Urothelium cell line (cell line): ENCODE data around the gene SRPK1.

Experiments
- DNase-seq: peaks from one replicate; pipeline ENCODE4 v3.0.0; 2011; ENCODE audit warnings: low spot score, mixed read lengths
- FAIRE-seq: peaks from 2 replicates; lab custom pipeline; 2011; peaks lifted over from hg19 to GRCh38; lab: Jason Lieb, UNC

Gene SRPK1

GRCh38 chr6:35905141-35905785, 15.6 kb downstream of the SRPK1 start:
- FAIRE-seq (no peak), DNase-seq (no peak)

- DNase-seq (no peak), FAIRE-seq (no peak)
Measured at GRCh38 chr6:35903679-35904078, 17.2 kb downstream of the SRPK1 start.

GRCh38 chr6:35900448-35900847, 20.4 kb downstream of the SRPK1 start:
- DNase-seq (no peak), FAIRE-seq (no peak)

- no peak for DNase-seq
Measured at GRCh38 chr6:35898003-35898402, 22.9 kb downstream of the SRPK1 start.

GRCh38 chr6:35897486-35897885, 23.4 kb downstream of the SRPK1 start:
- FAIRE-seq (no peak), DNase-seq (no peak)

More at GRCh38 chr6:35898003-35898402, 22.9 kb downstream of the SRPK1 start:
- no peak for FAIRE-seq

GRCh38 chr6:35897036-35897435, 23.9 kb downstream of the SRPK1 start:
- DNase-seq (no peak), FAIRE-seq (no peak)

- FAIRE-seq = no peak
- no peak for DNase-seq
Measured at GRCh38 chr6:35896228-35896627, 24.7 kb downstream of the SRPK1 start.

- DNase-seq (no peak), FAIRE-seq (no peak)
Measured at GRCh38 chr6:35895560-35895959, 25.3 kb downstream of the SRPK1 start.

GRCh38 chr6:35894776-35895175, 26.1 kb downstream of the SRPK1 start:
- FAIRE-seq (no peak), DNase-seq (no peak)

- FAIRE-seq = no peak
- no peak for DNase-seq
Measured at GRCh38 chr6:35893246-35893645, 27.7 kb downstream of the SRPK1 start.

GRCh38 chr6:35892482-35892881, 28.4 kb downstream of the SRPK1 start:
- FAIRE-seq (no peak), DNase-seq (no peak)

GRCh38 chr6:35879151-35879550, 41.7 kb downstream of the SRPK1 start:
- DNase-seq (no peak), FAIRE-seq (no peak)

- no peak for DNase-seq
- no peak for FAIRE-seq
Measured at GRCh38 chr6:35876902-35877301, 44.0 kb downstream of the SRPK1 start.

- DNase-seq (no peak), FAIRE-seq (no peak)
Measured at GRCh38 chr6:35874730-35875129, 46.2 kb downstream of the SRPK1 start.

GRCh38 chr6:35859367-35859766, 61.5 kb downstream of the SRPK1 start:
- no peak for DNase-seq
- FAIRE-seq = no peak

GRCh38 chr6:35857853-35858252, 63.0 kb downstream of the SRPK1 start:
- no peak for DNase-seq
- no peak for FAIRE-seq

- FAIRE-seq (no peak), DNase-seq (no peak)
Measured at GRCh38 chr6:35856250-35856649, 64.6 kb downstream of the SRPK1 start.

- FAIRE-seq = no peak
- DNase-seq = no peak
Measured at GRCh38 chr6:35852994-35853393, 67.9 kb downstream of the SRPK1 start.

GRCh38 chr6:35850208-35850607, 70.7 kb downstream of the SRPK1 start:
- no peak for FAIRE-seq
- DNase-seq = no peak

- DNase-seq (no peak), FAIRE-seq (no peak)
Measured at GRCh38 chr6:35844290-35844689, 76.6 kb downstream of the SRPK1 start.

GRCh38 chr6:35842381-35842780, 78.5 kb downstream of the SRPK1 start:
- FAIRE-seq (no peak), DNase-seq (no peak)

- FAIRE-seq (no peak), DNase-seq (no peak)
Measured at GRCh38 chr6:35839019-35839418, 81.9 kb downstream of the SRPK1 start.

GRCh38 chr6:35833536-35833935, 87.4 kb downstream of the SRPK1 start:
- DNase-seq (no peak), FAIRE-seq (no peak)
